GM12878 (cell line): ENCODE data around the gene SLC8B1. TPM values are rescaled to one million over a fixed set of nuclear protein-coding genes. Genes with fewer than 3 reads are reported as not detected.

Experiments
- ATAC-seq: fragments of 200-7000 bp; cut with Tn5 transposase; 3 replicates; pipeline ENCODE4 v1.9.1; 2020; ENCODE audit warnings: mild to moderate bottlenecking, moderate library complexity
- BruUV-seq: library from RNA; stranded (reverse); fragments of 400-500 nt; replicated peaks from 2 replicates; lab custom pipeline; 2021; lab: Mats Ljungman, UMichigan
- CTCF ChIA-PET: fragments of 300-600 bp; sonication (Branson Sonifier 250); formaldehyde crosslinking; extraction: SDS; loops from one replicate; lab custom pipeline; 2021; ENCODE audit warnings: inconsistent platforms; lab: Yijun Ruan, JAX
- POLR2A ChIA-PET: fragments of 350-600 bp; formaldehyde crosslinking; extraction: SDS; loops from one replicate; lab custom pipeline; 2021; ENCODE audit warnings: inconsistent platforms; lab: Charles Lee
- RAD21 ChIA-PET: fragments of 300-600 bp; sonication (Branson Sonifier 250); formaldehyde crosslinking; loops from one replicate; lab custom pipeline; 2023; ENCODE audit warnings: antibody characterized with exemption; ENCODE audit not compliant: unreplicated experiment; lab: Charles Lee
- SMC1A ChIA-PET: fragments of 300-600 bp; sonication (Branson Sonifier 250); formaldehyde crosslinking; loops from one replicate; lab custom pipeline; 2023; ENCODE audit not compliant: unreplicated experiment, uncharacterized antibody; lab: Charles Lee
- DNase-seq: peaks from one replicate; pipeline ENCODE4 v3.0.0-alpha.2; 2011; ENCODE audit warnings: low read depth, low spot score
- FAIRE-seq: peaks from 3 replicates; lab custom pipeline; 2011; peaks lifted over from hg19 to GRCh38; lab: Jason Lieb, UNC
- H2AFZ ChIP-seq: 2 replicates; pipeline ENCODE4 v1.6.0; 2011; ENCODE audit warnings: low read depth, low read length, control low read depth; ENCODE audit not compliant: control insufficient read depth
- H3K27ac ChIP-seq: 2 replicates; pipeline ENCODE4 v1.5.1; 2011; ENCODE audit warnings: control low read depth; ENCODE audit not compliant: control insufficient read depth, insufficient read depth
- H3K27me3 ChIP-seq, 2 experiments: replicated peaks in 1 of 2; 2 replicates each; pipeline versions ENCODE4 v1.6.0 to v1.6.1; 2011; ENCODE audit warnings: low read length in 1 of 2; ENCODE audit not compliant: control insufficient read depth in 2 of 2, insufficient read depth in 2 of 2
- H3K36me3 ChIP-seq, 2 experiments: 2 replicates each; pipeline ENCODE4 v1.5.1; 2011; ENCODE audit warnings: low read length in 1 of 2; ENCODE audit not compliant: control insufficient read depth in 2 of 2, insufficient read depth in 2 of 2
- H3K4me1 ChIP-seq: 2 replicates; pipeline ENCODE4 v1.6.1; 2011; ENCODE audit warnings: mild to moderate bottlenecking, low read length, moderate library complexity, mixed read lengths; ENCODE audit not compliant: control insufficient read depth, insufficient read depth
- H3K4me2 ChIP-seq: 2 replicates; pipeline ENCODE4 v1.6.0; 2011; ENCODE audit warnings: control low read depth; ENCODE audit not compliant: control insufficient read depth, insufficient read depth
- H3K4me3 ChIP-seq: fragments of 200-600 bp; sonication (generic); 2 replicates; pipeline ENCODE4 v1.5.1; 2016
- H3K79me2 ChIP-seq: 2 replicates; pipeline ENCODE4 v1.6.0; 2011; ENCODE audit warnings: low read length; ENCODE audit not compliant: control insufficient read depth, insufficient read depth
- H3K9ac ChIP-seq: 2 replicates; pipeline ENCODE4 v1.8.0; 2011; ENCODE audit warnings: low read length, control low read depth, mixed read lengths; ENCODE audit not compliant: control insufficient read depth, insufficient read depth
- H3K9me3 ChIP-seq: replicated peaks from 3 replicates; pipeline ENCODE4 v1.5.1; 2011; ENCODE audit warnings: mild to moderate bottlenecking, low read length; ENCODE audit not compliant: control insufficient read depth, insufficient read depth
- H4K20me1 ChIP-seq: 2 replicates; pipeline ENCODE4 v1.6.0; 2011; ENCODE audit not compliant: control insufficient read depth, insufficient read depth
- ASH2L ChIP-seq: fragments of 300-600, 200-600 bp; sonication (generic); IDR thresholded peaks from 2 replicates; pipeline ENCODE4 v1.6.1; 2017; ENCODE audit warnings: low read depth, mild to moderate bottlenecking, borderline replicate concordance
- IKZF1 ChIP-seq: fragments of 450-650 bp; conservative IDR thresholded peaks from 2 replicates; pipeline ENCODE4 v1.6.1; 2017; ENCODE audit warnings: antibody characterized with exemption, mild to moderate bottlenecking
- PAX8 ChIP-seq: fragments of 450-650 bp; IDR thresholded peaks from 2 replicates; pipeline ENCODE4 v1.6.1; 2017; ENCODE audit warnings: mild to moderate bottlenecking, moderate library complexity
- PML ChIP-seq: IDR thresholded peaks from 2 replicates; pipeline ENCODE4 v1.6.1; 2012; ENCODE audit warnings: low read length, inconsistent platforms
- RB1 ChIP-seq: fragments of 450-650 bp; formaldehyde crosslinking; IDR thresholded peaks from 2 replicates; pipeline ENCODE4 v1.6.1; 2017; ENCODE audit warnings: mild to moderate bottlenecking, borderline replicate concordance
- RUNX3 ChIP-seq: IDR thresholded peaks from 2 replicates; pipeline ENCODE4 v1.6.1; 2012; ENCODE audit warnings: low read length, inconsistent platforms
- SMARCA5 ChIP-seq: fragments of 450-650 bp; IDR thresholded peaks from 2 replicates; pipeline ENCODE4 v1.6.1; 2017; ENCODE audit warnings: mild to moderate bottlenecking
- SREBF1 ChIP-seq: IDR thresholded peaks from 2 replicates; pipeline ENCODE4 v1.6.1; 2012; ENCODE audit warnings: mild to moderate bottlenecking, low read length
- STAT3 ChIP-seq: IDR thresholded peaks from 2 replicates; pipeline ENCODE4 v1.6.1; 2011; ENCODE audit warnings: low read depth, low read length, improper control_type of control experiment
- YY1 ChIP-seq: IDR thresholded peaks from 2 replicates; pipeline ENCODE4 v1.6.1; 2011; ENCODE audit warnings: low read depth, mild to moderate bottlenecking, low read length
- ZNF24 ChIP-seq: fragments of 450-650 bp; IDR thresholded peaks from 2 replicates; pipeline ENCODE4 v1.6.1; 2017; ENCODE audit warnings: antibody characterized with exemption, mild to moderate bottlenecking
- WGBS: methylation state at CpG from one replicate; pipeline ENCODE4 v1.1.6; 2016; ENCODE audit warnings: low lambda C conversion rate; ENCODE audit not compliant: insufficient replicate concordance, insufficient coverage; ENCODE audit errors: missing lambda C conversion rate; 5-methylcytosine and 5-hydroxymethylcytosine counted together
- in situ Hi-C: fragments of 300-500 bp; cut with MboI; formaldehyde crosslinking; loops from 9 replicates; pipeline ENCODE4 v1.14.3; 2018; ENCODE audit warnings: mixed read lengths
- intact Hi-C: fragments of 100-400 bp; cut with micrococcal nuclease; formaldehyde crosslinking; loops from one replicate; pipeline ENCODE4 v1.14.2; 2022; ENCODE audit not compliant: unreplicated experiment
- polyA plus RNA-seq, 11 experiments: library from polyadenylated mRNA; depleted of rRNA in 4 of 11; unstranded in 6 of 11; stranded (reverse) in 5 of 11; fragments of >200 nt; fragmentation: Nextera tagmentation in 4 of 11; fragmentation: Illumina TruSeq in 1 of 11; extraction: Ambion mirVana in 4 of 11; extraction: Trizol in 1 of 11; gene quantifications; 1 replicate in 1 of 11; 2 replicates in 10 of 11; pipeline versions ENCODE4 v1.2.1 to v1.2.3, GENCODE V29; 2011 to 2016; ENCODE audit warnings: inconsistent platforms in 2 of 11, missing spikeins in 2 of 11, low read depth in 1 of 11
- total RNA-seq, 4 experiments: library from RNA; depleted of rRNA in 3 of 4; stranded (reverse); fragments of >200 nt in 3 of 4; fragmentation: Illumina TruSeq in 1 of 4; extraction: Trizol in 1 of 4; gene quantifications; 2 replicates each; pipeline versions ENCODE4 v1.2.1 to v1.2.3, GENCODE V29; 2013 to 2021
- TF ChIP-seq, protein P1 (sequence below): fragments of 450-650 bp; IDR thresholded peaks from 2 replicates; pipeline ENCODE4 v1.6.1; 2016; ENCODE audit warnings: mild to moderate bottlenecking
- TF ChIP-seq, protein P2 (sequence below): fragments of 450-650 bp; IDR thresholded peaks from 2 replicates; pipeline ENCODE4 v1.6.1; 2014; ENCODE audit warnings: mild to moderate bottlenecking
- TF ChIP-seq, protein P3 (sequence below): fragments of 450-650 bp; IDR thresholded peaks from 2 replicates; pipeline ENCODE4 v1.6.1; 2017; ENCODE audit warnings: borderline replicate concordance

Gene SLC8B1
- total and polyA plus RNA-seq, 10 of the 15 experiments (the other 5 are each of a cell fraction or from before 2014, with no cell fraction given) = 0.18 to 12.3 (median 6.8) TPM

DNA sequence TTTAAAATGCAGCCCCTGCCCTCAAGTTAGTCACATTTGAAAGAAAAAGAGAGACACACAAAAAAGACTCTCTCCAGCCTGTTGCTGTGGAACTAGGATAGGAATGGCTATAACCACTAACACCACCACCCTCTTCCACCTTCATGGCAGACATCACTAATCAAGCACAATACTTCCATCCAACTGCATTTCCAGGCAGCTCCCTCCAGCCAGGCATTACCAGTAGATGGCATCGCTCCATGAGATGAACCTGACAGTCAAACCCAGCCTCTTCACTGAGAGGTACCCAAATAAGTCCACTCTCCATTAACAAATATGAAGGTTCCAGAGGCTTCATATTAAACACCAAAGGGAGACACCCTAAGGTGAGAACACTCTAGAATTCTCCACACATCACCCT lies 24.4 kb downstream of the SLC8B1 start:
- 100% methylated on average over 1 of the region's 1 CpG for WGBS
- TF ChIP-seq, protein P1, sequence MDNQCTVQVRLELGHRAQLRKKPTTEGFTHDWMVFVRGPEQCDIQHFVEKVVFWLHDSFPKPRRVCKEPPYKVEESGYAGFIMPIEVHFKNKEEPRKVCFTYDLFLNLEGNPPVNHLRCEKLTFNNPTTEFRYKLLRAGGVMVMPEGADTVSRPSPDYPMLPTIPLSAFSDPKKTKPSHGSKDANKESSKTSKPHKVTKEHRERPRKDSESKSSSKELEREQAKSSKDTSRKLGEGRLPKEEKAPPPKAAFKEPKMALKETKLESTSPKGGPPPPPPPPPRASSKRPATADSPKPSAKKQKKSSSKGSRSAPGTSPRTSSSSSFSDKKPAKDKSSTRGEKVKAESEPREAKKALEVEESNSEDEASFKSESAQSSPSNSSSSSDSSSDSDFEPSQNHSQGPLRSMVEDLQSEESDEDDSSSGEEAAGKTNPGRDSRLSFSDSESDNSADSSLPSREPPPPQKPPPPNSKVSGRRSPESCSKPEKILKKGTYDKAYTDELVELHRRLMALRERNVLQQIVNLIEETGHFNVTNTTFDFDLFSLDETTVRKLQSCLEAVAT = peak; percentile 71
- TF ChIP-seq IKZF1 = no peak
- Histone ChIP-seq H3K9ac (no peak overlapping the region), H3K36me3 (peaks cover 2 to 4% of the 10 kb centered on the region in 2 experiments), H3K9me3 (no peaks in the 10 kb centered on the region), H2AFZ (no peak overlapping the region), H3K79me2 (no peaks in the 10 kb centered on the region), H3K27me3 (no peaks in the 10 kb centered on the region), H4K20me1 (no peaks in the 10 kb centered on the region), H3K4me1 (no peaks in the 10 kb centered on the region), H3K4me2 (no peak overlapping the region), H3K27ac (no peak overlapping the region), H3K4me3 (no peak overlapping the region)
- intact Hi-C loops (loop anchor here (5.0 to 10.0 kb wide), 2 partner anchors 113 to 604 kb away; no protein-coding TSS in a partner anchor), in situ Hi-C loops (no loop called here)
- RAD21 ChIA-PET = no interaction called here
- POLR2A ChIA-PET = interaction anchor here (1.5 kb wide), 1 partner anchor 89 kb away, joined by 3 read pairs; the partner anchor contains the start of gene TPCN1
- ATAC-seq = no peak
- DNase-seq = no peak
- CTCF ChIA-PET = interaction anchor here (0.6 to 2.4 kb wide), 5 partner anchors 10 to 115 kb away, joined by 3 to 13 read pairs (median 4); no protein-coding TSS in a partner anchor
- SMC1A ChIA-PET = interaction anchor here (1.0 to 2.0 kb wide), 4 partner anchors 14 to 115 kb away, joined by 3 to 8 read pairs (median 6); partner anchors contain the start of gene SDSL
- no TSS peak for BruUV-seq
- no peak for FAIRE-seq

DNA sequence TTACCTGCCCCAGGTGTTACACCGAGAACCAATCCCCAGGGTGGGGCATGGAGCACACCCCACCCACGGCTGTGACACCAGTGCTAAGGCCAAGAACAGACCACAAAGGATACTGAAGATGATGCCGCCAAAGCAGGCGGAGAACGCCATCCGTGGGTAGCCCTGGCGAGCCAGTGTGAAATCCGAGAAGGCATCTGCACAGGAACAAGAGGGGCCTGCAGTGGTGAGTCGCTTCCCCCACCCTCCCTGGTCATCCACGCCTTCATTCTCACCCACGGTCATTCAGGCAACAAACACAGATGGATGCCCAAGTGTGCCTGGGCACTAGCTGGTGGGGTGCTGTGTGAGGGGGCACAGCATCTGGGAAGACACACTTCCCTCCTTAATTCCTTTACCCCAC lies 28.5 kb downstream of the SLC8B1 start:
- in situ Hi-C loops (no loop called here), intact Hi-C loops (no loop called here)
- ATAC-seq (no peak), FAIRE-seq (no peak), DNase-seq (no peak)
- no peak overlapping the region for H3K9ac ChIP-seq
- no peaks in the 10 kb centered on the region for H3K27me3 ChIP-seq
- no peak overlapping the region for H3K4me3 ChIP-seq
- H3K4me2 ChIP-seq = no peak overlapping the region
- no peak overlapping the region for H2AFZ ChIP-seq
- no peaks in the 10 kb centered on the region for H3K4me1 ChIP-seq
- no peak overlapping the region for H3K27ac ChIP-seq
- BruUV-seq = no TSS peak
- 93% methylated on average over 11 of the region's 11 CpGs for WGBS
- RAD21 ChIA-PET = interaction anchor here (0.7 kb wide), 1 partner anchor 49 kb away, joined by 3 read pairs; no protein-coding TSS in a partner anchor
- CTCF ChIA-PET = interaction anchor here (0.8 kb wide), 1 partner anchor 116 kb away, joined by 3 read pairs; the partner anchor contains the start of gene SDSL
- H4K20me1 ChIP-seq = no peaks in the 10 kb centered on the region
- POLR2A ChIA-PET = interaction anchor here (0.7 kb wide), 1 partner anchor 188 kb away, joined by 8 read pairs; no protein-coding TSS in a partner anchor
- H3K36me3 ChIP-seq = peaks cover 0 to 5% of the 10 kb centered on the region in 2 experiments; a peak in 3 of 4 replicates
- H3K9me3 ChIP-seq = no peaks in the 10 kb centered on the region
- SMC1A ChIA-PET = interaction anchor here (0.5 to 1.1 kb wide), 2 partner anchors 119 to 128 kb away, joined by 3 read pairs; no protein-coding TSS in a partner anchor
- H3K79me2 ChIP-seq = no peaks in the 10 kb centered on the region
- no peak for TF ChIP-seq SMARCA5
- TF ChIP-seq PML = no peak
- TF ChIP-seq, protein P2, sequence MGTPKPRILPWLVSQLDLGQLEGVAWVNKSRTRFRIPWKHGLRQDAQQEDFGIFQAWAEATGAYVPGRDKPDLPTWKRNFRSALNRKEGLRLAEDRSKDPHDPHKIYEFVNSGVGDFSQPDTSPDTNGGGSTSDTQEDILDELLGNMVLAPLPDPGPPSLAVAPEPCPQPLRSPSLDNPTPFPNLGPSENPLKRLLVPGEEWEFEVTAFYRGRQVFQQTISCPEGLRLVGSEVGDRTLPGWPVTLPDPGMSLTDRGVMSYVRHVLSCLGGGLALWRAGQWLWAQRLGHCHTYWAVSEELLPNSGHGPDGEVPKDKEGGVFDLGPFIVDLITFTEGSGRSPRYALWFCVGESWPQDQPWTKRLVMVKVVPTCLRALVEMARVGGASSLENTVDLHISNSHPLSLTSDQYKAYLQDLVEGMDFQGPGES = no peak
- no peak for TF ChIP-seq YY1
- no peak for TF ChIP-seq SREBF1
- TF ChIP-seq ZNF24 = no peak
- TF ChIP-seq RB1 = no peak
- no peak for TF ChIP-seq ASH2L
- TF ChIP-seq PAX8 = no peak
- no peak for TF ChIP-seq RUNX3
- TF ChIP-seq, protein P3, sequence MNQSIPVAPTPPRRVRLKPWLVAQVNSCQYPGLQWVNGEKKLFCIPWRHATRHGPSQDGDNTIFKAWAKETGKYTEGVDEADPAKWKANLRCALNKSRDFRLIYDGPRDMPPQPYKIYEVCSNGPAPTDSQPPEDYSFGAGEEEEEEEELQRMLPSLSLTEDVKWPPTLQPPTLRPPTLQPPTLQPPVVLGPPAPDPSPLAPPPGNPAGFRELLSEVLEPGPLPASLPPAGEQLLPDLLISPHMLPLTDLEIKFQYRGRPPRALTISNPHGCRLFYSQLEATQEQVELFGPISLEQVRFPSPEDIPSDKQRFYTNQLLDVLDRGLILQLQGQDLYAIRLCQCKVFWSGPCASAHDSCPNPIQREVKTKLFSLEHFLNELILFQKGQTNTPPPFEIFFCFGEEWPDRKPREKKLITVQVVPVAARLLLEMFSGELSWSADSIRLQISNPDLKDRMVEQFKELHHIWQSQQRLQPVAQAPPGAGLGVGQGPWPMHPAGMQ = no peak
- no peak for TF ChIP-seq STAT3
